ENCODE data around the gene KIAA1958. TPM values are rescaled to one million over a fixed set of nuclear protein-coding genes. Genes with fewer than 3 reads are reported as not detected.

Gene KIAA1958, protein sequence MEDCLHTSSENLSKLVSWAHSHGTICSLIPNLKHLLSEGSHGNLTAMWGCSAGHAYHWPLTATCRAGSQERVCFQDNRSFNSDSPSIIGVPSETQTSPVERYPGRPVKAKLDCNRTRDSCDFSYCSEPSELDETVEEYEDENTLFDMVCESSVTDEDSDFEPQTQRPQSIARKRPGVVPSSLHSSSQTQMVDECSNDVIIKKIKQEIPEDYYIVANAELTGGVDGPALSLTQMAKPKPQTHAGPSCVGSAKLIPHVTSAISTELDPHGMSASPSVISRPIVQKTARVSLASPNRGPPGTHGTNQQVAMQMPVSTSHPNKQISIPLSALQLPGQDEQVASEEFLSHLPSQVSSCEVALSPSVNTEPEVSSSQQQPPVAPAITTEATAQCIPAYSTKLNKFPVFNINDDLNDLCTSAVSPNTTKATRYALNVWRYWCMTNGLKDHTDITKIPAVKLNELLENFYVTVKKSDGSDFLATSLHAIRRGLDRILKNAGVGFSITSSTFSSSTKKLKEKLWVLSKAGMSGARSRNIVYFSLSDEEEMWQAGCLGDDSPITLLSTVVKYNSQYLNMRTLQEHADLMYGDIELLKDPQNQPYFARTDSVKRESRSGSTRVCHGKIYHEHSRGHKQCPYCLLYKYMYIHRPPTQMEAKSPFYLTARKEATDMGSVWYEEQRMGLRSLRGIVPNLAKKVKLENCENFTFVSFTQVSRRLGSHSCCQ
- total RNA-seq, result 15.3 TPM
- 2.6 TPM for polyA plus RNA-seq (ENCODE audit: insufficient read depth, low read depth, low replicate concordance)
- long read RNA-seq, donor 1, result 0 reads
- long read RNA-seq, donor 2, full-length matches to known transcripts, result 2 of 2 reads
- long read RNA-seq, donor 2, partial matches to known transcripts, result 0 of 2 reads
- long read RNA-seq, donor 2, other reads (novel, unspliced or antisense), result 0 of 2 reads
- long read RNA-seq, donor 3, full-length matches to known transcripts, result 4 of 4 reads
- long read RNA-seq, donor 3, partial matches to known transcripts, result 0 of 4 reads
- long read RNA-seq, donor 3, other reads (novel, unspliced or antisense), result 0 of 4 reads
- long read RNA-seq, donor 4, full-length matches to known transcripts, result 4 of 4 reads
- long read RNA-seq, donor 4, partial matches to known transcripts, result 0 of 4 reads
- long read RNA-seq, donor 4, other reads (novel, unspliced or antisense), result 0 of 4 reads
- long read RNA-seq, donor 5, result 0 reads
- long read RNA-seq, donor 6, result 0 reads
- long read RNA-seq, donor 7, full-length matches to known transcripts, result 3 of 6 reads
- long read RNA-seq, donor 7, partial matches to known transcripts, result 1 of 6 reads
- long read RNA-seq, donor 7, other reads (novel, unspliced or antisense), result 2 of 6 reads
- long read RNA-seq, donor 8, full-length matches to known transcripts, result 2 of 2 reads
- long read RNA-seq, donor 8, partial matches to known transcripts, result 0 of 2 reads
- long read RNA-seq, donor 8, other reads (novel, unspliced or antisense), result 0 of 2 reads
- long read RNA-seq, donor 9, full-length matches to known transcripts, result 1 of 1 reads
- long read RNA-seq, donor 9, partial matches to known transcripts, result 0 of 1 reads
- long read RNA-seq, donor 9, other reads (novel, unspliced or antisense), result 0 of 1 reads
- long read RNA-seq, donor 10, result 0 reads

DNA sequence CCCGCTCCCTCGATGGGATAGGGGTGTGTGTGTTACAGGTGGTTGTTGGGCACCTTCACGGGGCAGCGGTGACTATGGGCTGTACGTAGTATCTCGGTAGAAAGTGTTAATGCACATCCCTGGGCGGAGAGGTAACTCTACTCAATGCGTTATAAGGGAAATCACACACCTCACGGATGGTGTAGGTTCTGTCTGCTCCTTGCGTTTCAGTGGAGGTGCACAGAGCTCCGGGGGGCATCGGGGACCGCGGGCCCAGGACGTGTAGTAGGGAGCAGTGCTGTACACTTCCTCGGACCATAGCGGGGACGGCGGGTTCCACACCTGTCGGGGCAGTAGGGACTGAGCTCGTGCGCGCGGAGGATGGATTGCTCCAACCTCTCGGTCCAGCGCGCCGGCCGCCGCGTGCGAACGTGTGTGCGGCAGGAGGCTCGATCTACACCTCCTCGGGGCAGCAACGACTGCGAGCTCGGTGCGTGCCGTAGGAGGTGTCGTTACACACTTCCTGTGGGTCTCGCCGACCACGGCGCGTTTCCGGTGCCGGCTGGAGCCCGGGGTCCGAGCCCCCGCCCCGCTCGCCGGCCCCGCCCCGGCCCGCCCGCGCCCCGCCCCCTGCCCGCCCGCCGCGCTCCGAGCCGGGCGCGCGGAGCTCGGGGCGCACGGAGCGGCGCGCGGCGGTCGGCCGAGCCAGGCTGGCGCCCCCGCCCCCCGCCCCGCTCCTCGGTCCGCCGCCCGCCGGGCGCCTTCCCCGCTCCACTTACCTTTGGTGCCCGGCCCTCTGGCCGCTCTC is at the start of gene KIAA1958:
TSS of gene KIAA1958 (plus strand) at position 607 of the 787 bp plus-strand sequence. CDS start 87,254 bp downstream, outside the sequence.
- Histone ChIP-seq H3K9me3 (ENCODE audit: control insufficient read depth in 2 of 3, insufficient read depth in 1 of 3, low read length in 3 of 3) (no peaks in the 10 kb centered on the region), H3K27me3 (ENCODE audit: control insufficient read depth, insufficient read depth, low read length) (no peaks in the 10 kb centered on the region), H3K9ac (ENCODE audit: low read length in 3 of 3) (peak within 1 kb of the TSS; percentile 50 to 82 (median 73)), H3K27ac (ENCODE audit: low read depth in 2 of 2, low read length in 2 of 2) (peak within 1 kb of the TSS; percentile 76 to 85), H3K4me1 (ENCODE audit: control insufficient read depth in 2 of 3, insufficient read depth in 2 of 3, low read depth in 1 of 3, low read length in 3 of 3) (peaks cover 0 to 10% (median 6%) of the 10 kb centered on the region in 3 donors), H3K36me3 (ENCODE audit: control insufficient read depth in 2 of 3, insufficient read depth in 3 of 3, low read length in 3 of 3) (no peaks in the 10 kb centered on the region), H3K4me3 (ENCODE audit: low read length in 3 of 3) (peak within 1 kb of the TSS; percentile 85 to 91 (median 88))
- TF ChIP-seq, protein P1, sequence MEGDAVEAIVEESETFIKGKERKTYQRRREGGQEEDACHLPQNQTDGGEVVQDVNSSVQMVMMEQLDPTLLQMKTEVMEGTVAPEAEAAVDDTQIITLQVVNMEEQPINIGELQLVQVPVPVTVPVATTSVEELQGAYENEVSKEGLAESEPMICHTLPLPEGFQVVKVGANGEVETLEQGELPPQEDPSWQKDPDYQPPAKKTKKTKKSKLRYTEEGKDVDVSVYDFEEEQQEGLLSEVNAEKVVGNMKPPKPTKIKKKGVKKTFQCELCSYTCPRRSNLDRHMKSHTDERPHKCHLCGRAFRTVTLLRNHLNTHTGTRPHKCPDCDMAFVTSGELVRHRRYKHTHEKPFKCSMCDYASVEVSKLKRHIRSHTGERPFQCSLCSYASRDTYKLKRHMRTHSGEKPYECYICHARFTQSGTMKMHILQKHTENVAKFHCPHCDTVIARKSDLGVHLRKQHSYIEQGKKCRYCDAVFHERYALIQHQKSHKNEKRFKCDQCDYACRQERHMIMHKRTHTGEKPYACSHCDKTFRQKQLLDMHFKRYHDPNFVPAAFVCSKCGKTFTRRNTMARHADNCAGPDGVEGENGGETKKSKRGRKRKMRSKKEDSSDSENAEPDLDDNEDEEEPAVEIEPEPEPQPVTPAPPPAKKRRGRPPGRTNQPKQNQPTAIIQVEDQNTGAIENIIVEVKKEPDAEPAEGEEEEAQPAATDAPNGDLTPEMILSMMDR (IDR thresholded peaks at IDR 0.05; ENCODE audit: borderline replicate concordance, extremely low read depth, insufficient read depth), result no peak
- intact Hi-C loops (cut with DNase I), result no loop called here
- DNase-seq, result peak; percentile 87 to 95 (median 92)
- FAIRE-seq, result no peak

DNA sequence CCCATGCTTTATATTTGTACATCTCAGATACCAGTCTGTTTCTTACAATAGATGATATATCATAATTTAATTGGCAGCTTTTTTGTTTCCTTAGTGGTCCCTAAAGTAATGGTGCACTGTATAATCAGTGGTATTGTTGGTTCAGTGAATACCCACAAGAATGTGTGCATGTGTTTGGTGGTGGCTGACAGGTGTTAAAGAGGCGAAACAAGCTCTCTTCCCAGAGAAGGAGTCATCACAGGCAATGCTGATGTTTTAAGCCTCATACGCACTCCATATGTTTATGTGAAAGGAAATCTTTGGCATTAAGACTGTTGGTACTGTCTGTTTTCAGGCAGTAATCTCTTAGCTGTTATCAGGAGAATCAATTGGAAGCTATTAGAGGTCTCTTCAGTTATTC is 49.2 kb upstream of the KIAA1958 start:
- TF ChIP-seq, protein P1 (IDR thresholded peaks at IDR 0.05; ENCODE audit: borderline replicate concordance, extremely low read depth, insufficient read depth), result no peak
- intact Hi-C loops (cut with DNase I), result no loop called here
- Histone ChIP-seq H3K27ac (ENCODE audit: low read depth in 2 of 2, low read length in 2 of 2) (no peak overlapping the region), H3K4me3 (ENCODE audit: low read length in 3 of 3) (no peak overlapping the region), H3K9ac (ENCODE audit: low read length in 3 of 3) (no peak overlapping the region), H3K4me1 (ENCODE audit: control insufficient read depth in 2 of 3, insufficient read depth in 2 of 3, low read depth in 1 of 3, low read length in 3 of 3) (peaks cover 0 to 3% (median 0%) of the 10 kb centered on the region in 3 donors), H3K9me3 (ENCODE audit: control insufficient read depth in 2 of 3, insufficient read depth in 1 of 3, low read length in 3 of 3) (no peaks in the 10 kb centered on the region), H3K27me3 (ENCODE audit: control insufficient read depth, insufficient read depth, low read length) (no peaks in the 10 kb centered on the region), H3K36me3 (ENCODE audit: control insufficient read depth in 2 of 3, insufficient read depth in 3 of 3, low read length in 3 of 3) (no peaks in the 10 kb centered on the region)
- DNase-seq (no peak), FAIRE-seq (no peak)
